HepG2 (cell line): ENCODE results near the gene GNB1. TPM values are rescaled to one million over a fixed set of nuclear protein-coding genes. Genes with fewer than 3 reads are reported as not detected.

Experiments
- ASH2L ChIP-seq: fragments of 300-600, 200-600 bp; sonication (generic); IDR thresholded peaks from 2 replicates; pipeline ENCODE4 v1.7.0; 2017; ENCODE audit warnings: low read depth, mild to moderate bottlenecking, moderate library complexity, mixed read lengths, low read length; ENCODE audit not compliant: insufficient read length
- FOXK2 ChIP-seq: fragments of 450-650 bp; IDR thresholded peaks from 2 replicates; pipeline ENCODE4 v1.6.1; 2016
- FOXP1 ChIP-seq, 2 experiments: fragments of 450-650 bp in 1 of 2; IDR thresholded peaks; 2 replicates each; pipeline ENCODE4 v1.6.1; 2017 to 2018; ENCODE audit warnings: antibody characterized with exemption in 1 of 2
- KLF9 ChIP-seq: IDR thresholded peaks from 2 replicates; pipeline ENCODE4 v1.6.1; 2016; ENCODE audit warnings: low read depth
- MTA3 ChIP-seq: sonication (generic); formaldehyde crosslinking; IDR thresholded peaks from 2 replicates; pipeline ENCODE4 v1.4.0; 2020; ENCODE audit warnings: missing genetic modification reagents
- NR2F6 ChIP-seq, 2 experiments: IDR thresholded peaks; 2 replicates each; pipeline ENCODE4 v1.6.1; 2016; ENCODE audit warnings: antibody characterized with exemption in 1 of 2, mild to moderate bottlenecking in 1 of 2
- PHF5A ChIP-seq: IDR thresholded peaks from one replicate; pipeline ENCODE4 v1.6.1; 2018; ENCODE audit warnings: low read depth, missing genetic modification reagents; ENCODE audit not compliant: unreplicated experiment
- THAP11 ChIP-seq: IDR thresholded peaks from 2 replicates; pipeline ENCODE4 v1.6.1; 2016; ENCODE audit warnings: missing biosample characterization, missing genetic modification reagents
- ZMAT3 ChIP-seq: sonication (generic); formaldehyde crosslinking; conservative IDR thresholded peaks from 2 replicates; pipeline ENCODE4 v1.7.0; 2021; ENCODE audit warnings: missing genetic modification reagents
- ZNF3 ChIP-seq: IDR thresholded peaks from 2 replicates; pipeline ENCODE4 v1.7.0; 2017; ENCODE audit warnings: inconsistent platforms
- ZNF317 ChIP-seq: sonication (generic); formaldehyde crosslinking; IDR thresholded peaks from 2 replicates; pipeline ENCODE4 v1.5.0; 2020; ENCODE audit warnings: mild to moderate bottlenecking, missing genetic modification reagents
- ZNF44 ChIP-seq: sonication (generic); formaldehyde crosslinking; IDR thresholded peaks from 2 replicates; pipeline ENCODE4 v1.5.1; 2020; ENCODE audit warnings: mild to moderate bottlenecking, missing genetic modification reagents
- ZNF543 ChIP-seq: sonication (generic); formaldehyde crosslinking; IDR thresholded peaks from 2 replicates; pipeline ENCODE4 v1.4.0; 2020; ENCODE audit warnings: mild to moderate bottlenecking, missing genetic modification reagents
- polyA plus RNA-seq, 8 experiments: library from polyadenylated mRNA; depleted of rRNA in 3 of 8; stranded (reverse) in 7 of 8; unstranded in 1 of 8; fragments of >200 nt; fragmentation: Illumina TruSeq in 4 of 8; extraction: Trizol in 4 of 8; gene quantifications; 2 replicates each; pipeline versions ENCODE4 v1.2.1 to v1.2.3, GENCODE V29; 2011 to 2016; ENCODE audit warnings: low read depth in 4 of 8, missing spikeins in 1 of 8, mixed read lengths in 1 of 8; ENCODE audit not compliant: insufficient read depth in 1 of 8
- total RNA-seq, 5 experiments: library from RNA; depleted of rRNA; stranded (reverse); fragments of >200 nt; fragmentation: Illumina TruSeq; extraction: Trizol; gene quantifications; 2 replicates each; pipeline ENCODE4 v1.2.3, GENCODE V29; 2016; ENCODE audit warnings: low read depth in 1 of 5
- TF ChIP-seq, protein P1 (sequence below): sonication (generic); formaldehyde crosslinking; IDR thresholded peaks from 2 replicates; pipeline ENCODE4 v1.8.0; 2022; ENCODE audit warnings: mild to moderate bottlenecking, missing genetic modification reagents
- TF ChIP-seq, protein P2 (sequence below): sonication (generic); formaldehyde crosslinking; IDR thresholded peaks from 2 replicates; pipeline ENCODE4 v1.5.1; 2020; ENCODE audit warnings: mild to moderate bottlenecking, missing genetic modification reagents, moderate library complexity
- TF ChIP-seq, protein P3 (sequence below): sonication (generic); formaldehyde crosslinking; IDR thresholded peaks from 2 replicates; pipeline ENCODE4 v1.9.0; 2022; ENCODE audit warnings: missing genetic modification reagents, mild to moderate bottlenecking, borderline replicate concordance
- TF ChIP-seq, protein P4 (sequence below): sonication (generic); formaldehyde crosslinking; IDR thresholded peaks from 2 replicates; pipeline ENCODE4 v1.5.0; 2020; ENCODE audit warnings: mild to moderate bottlenecking, missing genetic modification reagents, borderline replicate concordance

GNB1 gene
- total and polyA plus RNA-seq, 2 of the 13 experiments (the other 11 are each of a cell fraction or from before 2014, with no cell fraction given), result 66.2 to 327 TPM

DNA sequence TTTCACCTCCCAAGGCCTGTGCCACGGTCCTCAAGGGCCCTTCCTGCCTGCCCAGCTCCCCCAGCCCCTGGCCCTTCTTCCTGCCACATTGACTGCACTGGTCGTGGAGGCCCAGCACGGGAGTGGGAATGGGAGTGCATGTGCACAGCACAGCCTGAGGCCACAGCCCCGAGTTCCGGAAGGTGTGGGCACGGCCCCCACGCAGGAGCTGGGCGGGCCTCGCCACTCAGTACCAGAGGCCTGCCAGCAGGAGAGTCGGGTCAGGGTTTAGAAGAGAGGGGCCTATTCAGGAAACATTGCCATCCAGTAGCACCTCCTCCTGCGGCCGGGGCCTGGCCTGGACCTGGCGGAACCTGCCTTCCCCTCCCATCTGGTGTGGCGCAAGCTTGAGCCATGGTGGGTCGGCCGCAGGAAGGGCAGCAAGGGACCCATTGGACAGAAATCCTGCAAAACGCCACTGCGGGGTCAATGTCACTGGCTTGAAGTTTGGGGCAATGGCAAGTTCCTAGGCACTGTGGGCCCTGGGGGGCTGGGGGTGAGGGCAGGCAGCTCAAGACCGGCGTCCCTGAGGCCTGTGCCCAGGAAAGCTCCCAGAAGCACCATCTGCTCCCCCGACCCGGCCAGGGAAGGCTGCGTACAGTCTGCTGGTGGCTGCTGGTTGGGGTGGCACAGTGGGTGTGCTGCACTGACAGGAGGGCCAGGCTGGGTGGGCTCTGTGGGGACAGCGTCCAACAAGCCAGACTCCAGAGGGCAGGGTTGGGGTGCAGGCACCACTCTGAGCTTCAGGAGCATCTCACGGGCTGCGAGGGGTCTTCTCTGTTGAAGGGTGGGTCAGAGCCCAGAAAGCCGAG, 29.9 kb upstream of the GNB1 start (continued):
- TF ChIP-seq, protein P1, sequence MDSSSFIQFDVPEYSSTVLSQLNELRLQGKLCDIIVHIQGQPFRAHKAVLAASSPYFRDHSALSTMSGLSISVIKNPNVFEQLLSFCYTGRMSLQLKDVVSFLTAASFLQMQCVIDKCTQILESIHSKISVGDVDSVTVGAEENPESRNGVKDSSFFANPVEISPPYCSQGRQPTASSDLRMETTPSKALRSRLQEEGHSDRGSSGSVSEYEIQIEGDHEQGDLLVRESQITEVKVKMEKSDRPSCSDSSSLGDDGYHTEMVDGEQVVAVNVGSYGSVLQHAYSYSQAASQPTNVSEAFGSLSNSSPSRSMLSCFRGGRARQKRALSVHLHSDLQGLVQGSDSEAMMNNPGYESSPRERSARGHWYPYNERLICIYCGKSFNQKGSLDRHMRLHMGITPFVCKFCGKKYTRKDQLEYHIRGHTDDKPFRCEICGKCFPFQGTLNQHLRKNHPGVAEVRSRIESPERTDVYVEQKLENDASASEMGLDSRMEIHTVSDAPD (CRISPR knock-in tag), result 0 out of 2 replicates have a peak, but pooled peaks have one; percentile 49
- TF ChIP-seq, protein P2, sequence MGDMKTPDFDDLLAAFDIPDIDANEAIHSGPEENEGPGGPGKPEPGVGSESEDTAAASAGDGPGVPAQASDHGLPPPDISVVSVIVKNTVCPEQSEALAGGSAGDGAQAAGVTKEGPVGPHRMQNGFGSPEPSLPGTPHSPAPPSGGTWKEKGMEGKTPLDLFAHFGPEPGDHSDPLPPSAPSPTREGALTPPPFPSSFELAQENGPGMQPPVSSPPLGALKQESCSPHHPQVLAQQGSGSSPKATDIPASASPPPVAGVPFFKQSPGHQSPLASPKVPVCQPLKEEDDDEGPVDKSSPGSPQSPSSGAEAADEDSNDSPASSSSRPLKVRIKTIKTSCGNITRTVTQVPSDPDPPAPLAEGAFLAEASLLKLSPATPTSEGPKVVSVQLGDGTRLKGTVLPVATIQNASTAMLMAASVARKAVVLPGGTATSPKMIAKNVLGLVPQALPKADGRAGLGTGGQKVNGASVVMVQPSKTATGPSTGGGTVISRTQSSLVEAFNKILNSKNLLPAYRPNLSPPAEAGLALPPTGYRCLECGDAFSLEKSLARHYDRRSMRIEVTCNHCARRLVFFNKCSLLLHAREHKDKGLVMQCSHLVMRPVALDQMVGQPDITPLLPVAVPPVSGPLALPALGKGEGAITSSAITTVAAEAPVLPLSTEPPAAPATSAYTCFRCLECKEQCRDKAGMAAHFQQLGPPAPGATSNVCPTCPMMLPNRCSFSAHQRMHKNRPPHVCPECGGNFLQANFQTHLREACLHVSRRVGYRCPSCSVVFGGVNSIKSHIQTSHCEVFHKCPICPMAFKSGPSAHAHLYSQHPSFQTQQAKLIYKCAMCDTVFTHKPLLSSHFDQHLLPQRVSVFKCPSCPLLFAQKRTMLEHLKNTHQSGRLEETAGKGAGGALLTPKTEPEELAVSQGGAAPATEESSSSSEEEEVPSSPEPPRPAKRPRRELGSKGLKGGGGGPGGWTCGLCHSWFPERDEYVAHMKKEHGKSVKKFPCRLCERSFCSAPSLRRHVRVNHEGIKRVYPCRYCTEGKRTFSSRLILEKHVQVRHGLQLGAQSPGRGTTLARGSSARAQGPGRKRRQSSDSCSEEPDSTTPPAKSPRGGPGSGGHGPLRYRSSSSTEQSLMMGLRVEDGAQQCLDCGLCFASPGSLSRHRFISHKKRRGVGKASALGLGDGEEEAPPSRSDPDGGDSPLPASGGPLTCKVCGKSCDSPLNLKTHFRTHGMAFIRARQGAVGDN (CRISPR knock-in tag), result peak; percentile 94
- TF ChIP-seq, protein P3, sequence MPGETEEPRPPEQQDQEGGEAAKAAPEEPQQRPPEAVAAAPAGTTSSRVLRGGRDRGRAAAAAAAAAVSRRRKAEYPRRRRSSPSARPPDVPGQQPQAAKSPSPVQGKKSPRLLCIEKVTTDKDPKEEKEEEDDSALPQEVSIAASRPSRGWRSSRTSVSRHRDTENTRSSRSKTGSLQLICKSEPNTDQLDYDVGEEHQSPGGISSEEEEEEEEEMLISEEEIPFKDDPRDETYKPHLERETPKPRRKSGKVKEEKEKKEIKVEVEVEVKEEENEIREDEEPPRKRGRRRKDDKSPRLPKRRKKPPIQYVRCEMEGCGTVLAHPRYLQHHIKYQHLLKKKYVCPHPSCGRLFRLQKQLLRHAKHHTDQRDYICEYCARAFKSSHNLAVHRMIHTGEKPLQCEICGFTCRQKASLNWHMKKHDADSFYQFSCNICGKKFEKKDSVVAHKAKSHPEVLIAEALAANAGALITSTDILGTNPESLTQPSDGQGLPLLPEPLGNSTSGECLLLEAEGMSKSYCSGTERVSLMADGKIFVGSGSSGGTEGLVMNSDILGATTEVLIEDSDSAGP (CRISPR knock-in tag), result peak; percentile 56
- no peak for TF ChIP-seq ZNF3 (CRISPR knock-in tag)
- no peak for TF ChIP-seq FOXK2
- no peak for TF ChIP-seq ASH2L
- TF ChIP-seq THAP11 (CRISPR knock-in tag), result 0 out of 2 replicates have a peak, but pooled peaks have one; percentile 9
- TF ChIP-seq, protein P4, sequence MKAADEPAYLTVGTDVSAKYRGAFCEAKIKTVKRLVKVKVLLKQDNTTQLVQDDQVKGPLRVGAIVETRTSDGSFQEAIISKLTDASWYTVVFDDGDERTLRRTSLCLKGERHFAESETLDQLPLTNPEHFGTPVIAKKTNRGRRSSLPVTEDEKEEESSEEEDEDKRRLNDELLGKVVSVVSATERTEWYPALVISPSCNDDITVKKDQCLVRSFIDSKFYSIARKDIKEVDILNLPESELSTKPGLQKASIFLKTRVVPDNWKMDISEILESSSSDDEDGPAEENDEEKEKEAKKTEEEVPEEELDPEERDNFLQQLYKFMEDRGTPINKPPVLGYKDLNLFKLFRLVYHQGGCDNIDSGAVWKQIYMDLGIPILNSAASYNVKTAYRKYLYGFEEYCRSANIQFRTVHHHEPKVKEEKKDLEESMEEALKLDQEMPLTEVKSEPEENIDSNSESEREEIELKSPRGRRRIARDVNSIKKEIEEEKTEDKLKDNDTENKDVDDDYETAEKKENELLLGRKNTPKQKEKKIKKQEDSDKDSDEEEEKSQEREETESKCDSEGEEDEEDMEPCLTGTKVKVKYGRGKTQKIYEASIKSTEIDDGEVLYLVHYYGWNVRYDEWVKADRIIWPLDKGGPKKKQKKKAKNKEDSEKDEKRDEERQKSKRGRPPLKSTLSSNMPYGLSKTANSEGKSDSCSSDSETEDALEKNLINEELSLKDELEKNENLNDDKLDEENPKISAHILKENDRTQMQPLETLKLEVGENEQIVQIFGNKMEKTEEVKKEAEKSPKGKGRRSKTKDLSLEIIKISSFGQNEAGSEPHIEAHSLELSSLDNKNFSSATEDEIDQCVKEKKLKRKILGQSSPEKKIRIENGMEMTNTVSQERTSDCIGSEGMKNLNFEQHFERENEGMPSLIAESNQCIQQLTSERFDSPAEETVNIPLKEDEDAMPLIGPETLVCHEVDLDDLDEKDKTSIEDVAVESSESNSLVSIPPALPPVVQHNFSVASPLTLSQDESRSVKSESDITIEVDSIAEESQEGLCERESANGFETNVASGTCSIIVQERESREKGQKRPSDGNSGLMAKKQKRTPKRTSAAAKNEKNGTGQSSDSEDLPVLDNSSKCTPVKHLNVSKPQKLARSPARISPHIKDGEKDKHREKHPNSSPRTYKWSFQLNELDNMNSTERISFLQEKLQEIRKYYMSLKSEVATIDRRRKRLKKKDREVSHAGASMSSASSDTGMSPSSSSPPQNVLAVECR (CRISPR knock-in tag), result peak; percentile 15; the same call in 1 of the 2 replicates
- peak; percentile 41 for TF ChIP-seq PHF5A (CRISPR knock-in tag)
- TF ChIP-seq ZNF44 (CRISPR knock-in tag), result peak; percentile 4; the same call in 1 of the 2 replicates
- no peak for TF ChIP-seq FOXP1 (IDR thresholded peaks at IDR 0.05)
- TF ChIP-seq FOXP1 (CRISPR knock-in tag; IDR thresholded peaks at IDR 0.05), result no peak
- TF ChIP-seq NR2F6 (IDR thresholded peaks at IDR 0.05), result no peak
- 0 out of 2 replicates have a peak, but pooled peaks have one; percentile 8 for TF ChIP-seq NR2F6 (CRISPR knock-in tag; IDR thresholded peaks at IDR 0.05)
- TF ChIP-seq MTA3 (CRISPR knock-in tag), result no peak
- TF ChIP-seq ZNF317 (CRISPR knock-in tag), result 0 out of 2 replicates have a peak, but pooled peaks have one; percentile 3
- TF ChIP-seq KLF9, result 0 out of 2 replicates have a peak, but pooled peaks have one; percentile 16
- no peak for TF ChIP-seq ZNF543 (CRISPR knock-in tag)
- TF ChIP-seq ZMAT3 (CRISPR knock-in tag), result no peak
